NCI-H1092 (cell line): ENCODE data around the gene GRP.
"Not testable (repeated sequence)": the region's sequence is repeated elsewhere in the genome, so short reads cannot be mapped to it uniquely, and the experiment has no call there.

Experiments used
- DNase-seq: peaks from one replicate; lab custom pipeline; 2025; lab: John Stamatoyannopoulos, UW

Gene GRP

DNA sequence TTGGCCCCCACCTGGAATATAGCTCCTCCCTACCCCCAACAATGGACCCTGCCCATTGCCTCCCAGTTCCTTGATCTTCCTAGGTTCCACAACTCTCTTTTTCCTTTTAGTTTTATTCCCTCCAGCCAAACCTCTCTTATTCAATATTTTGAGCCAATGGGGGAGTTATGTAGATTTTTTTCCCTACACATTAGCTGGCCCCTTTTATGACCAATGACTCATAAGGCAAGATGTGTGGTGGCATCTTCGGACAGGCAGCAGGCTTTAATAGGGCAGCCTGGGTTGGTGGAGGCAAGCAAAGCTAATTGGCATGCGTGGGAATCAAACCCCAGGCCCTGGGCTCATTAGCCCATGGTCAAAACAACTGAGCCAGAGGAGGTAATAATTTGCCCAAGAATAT, 9.2 kb downstream of the GRP start:
- DNase-seq = no peak

DNA sequence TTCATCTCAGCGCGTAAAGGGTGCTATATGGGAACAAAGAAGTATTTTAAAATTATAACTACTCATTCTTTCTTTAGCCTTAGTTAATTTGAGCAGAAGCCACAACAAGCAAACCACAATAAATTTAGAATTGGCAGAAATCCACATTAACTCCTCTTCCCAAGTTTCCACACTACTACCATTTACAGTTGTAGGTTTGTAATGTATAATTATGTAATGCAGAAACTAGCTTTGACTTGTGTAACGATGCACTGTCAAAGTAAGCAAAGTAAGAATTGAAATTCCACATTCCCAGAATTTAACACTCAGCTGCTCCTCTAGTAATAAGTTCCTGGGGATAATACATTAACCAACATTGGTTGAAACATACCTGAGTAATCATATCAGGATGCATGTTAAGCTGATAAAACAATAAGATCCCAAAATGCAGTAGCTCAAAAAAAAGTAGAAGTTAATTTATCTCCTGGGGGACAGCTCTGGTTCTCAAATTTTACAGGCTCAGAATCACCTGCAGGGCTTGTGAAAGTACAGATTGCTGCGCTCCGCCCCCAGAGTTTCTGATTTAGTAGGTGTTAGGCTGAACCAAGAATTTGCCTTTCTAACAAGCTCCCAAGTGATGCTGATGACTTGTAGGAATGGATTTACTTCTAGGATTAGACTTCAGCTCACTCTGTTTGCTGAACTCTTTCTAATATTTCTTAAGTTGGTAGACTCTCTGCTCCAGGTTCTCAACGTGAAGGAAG, 9.9 kb downstream of the GRP start:
- DNase-seq = no peak

DNA sequence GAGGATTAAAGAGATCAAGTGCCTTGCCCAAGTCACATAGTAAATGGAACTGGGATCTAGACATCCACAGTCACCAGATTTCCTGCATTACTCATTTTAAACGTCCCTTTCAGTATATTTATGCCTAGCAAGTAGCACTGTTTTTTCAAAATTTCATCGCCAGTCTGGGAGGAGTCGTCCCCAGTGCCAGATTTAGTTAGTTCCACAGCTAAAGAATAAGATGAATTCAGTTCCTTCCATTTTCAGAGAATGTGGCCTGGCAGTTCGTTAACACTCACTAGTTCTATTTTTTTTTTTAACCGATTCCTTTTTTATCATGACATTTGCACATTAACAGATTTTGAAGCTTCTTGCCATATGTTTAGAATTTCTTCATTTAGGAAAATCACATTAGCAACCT, 11.2 kb downstream of the GRP start:
- DNase-seq = no peak

DNA sequence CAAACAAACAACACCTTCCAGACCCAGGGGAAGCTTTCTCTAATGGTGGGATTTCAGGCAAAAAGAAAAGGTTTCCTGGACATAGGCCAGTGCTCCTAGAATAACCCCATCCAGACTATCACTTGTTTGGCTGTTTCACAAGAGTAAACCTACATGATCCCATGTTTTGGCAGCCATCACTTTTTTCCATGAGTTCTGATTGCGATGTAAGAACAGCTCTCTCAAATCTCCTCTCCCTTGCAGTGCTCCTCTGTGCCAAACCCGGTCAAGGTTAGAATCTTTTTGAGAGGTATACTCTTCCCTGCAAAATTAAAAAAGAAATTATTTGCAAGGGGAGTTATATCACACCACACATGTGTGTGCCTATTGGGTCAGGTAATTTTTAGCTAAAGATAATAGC, 11.9 kb downstream of the GRP start:
- DNase-seq = no peak

DNA sequence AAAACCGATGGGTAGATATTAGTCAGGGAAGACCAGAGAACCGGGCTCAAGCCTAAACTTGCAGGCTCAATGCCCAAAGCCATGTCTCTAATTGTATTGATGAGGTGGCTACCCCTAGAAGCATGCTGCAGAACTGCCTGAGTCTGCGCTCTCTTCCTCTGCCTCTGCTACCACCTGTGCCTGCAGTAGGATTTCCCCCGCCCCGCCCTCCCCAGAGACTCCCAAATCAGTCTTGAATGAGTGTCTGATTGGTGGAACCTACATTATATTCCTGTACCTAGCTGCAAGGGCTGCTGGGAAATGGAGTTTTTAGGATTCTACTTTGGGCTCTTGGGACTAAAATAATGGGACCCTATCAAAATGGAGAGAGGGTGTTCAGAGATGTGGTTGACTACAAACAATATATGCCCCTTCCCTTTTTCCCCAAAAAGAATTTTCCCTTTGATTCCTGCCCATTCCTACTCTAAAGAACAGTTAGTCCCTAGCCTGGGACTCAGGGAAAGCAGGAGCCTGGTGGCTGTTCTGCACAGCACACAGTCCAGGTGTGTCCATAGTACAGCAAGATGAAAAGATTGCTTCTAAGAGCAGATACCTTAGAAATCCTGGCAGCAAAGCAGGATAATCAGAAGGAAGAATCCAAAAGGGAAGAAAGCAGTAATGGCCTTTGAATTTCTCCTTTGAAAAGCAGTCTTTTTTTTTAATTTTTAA, 12.5 kb downstream of the GRP start:
- no peak for DNase-seq

DNA sequence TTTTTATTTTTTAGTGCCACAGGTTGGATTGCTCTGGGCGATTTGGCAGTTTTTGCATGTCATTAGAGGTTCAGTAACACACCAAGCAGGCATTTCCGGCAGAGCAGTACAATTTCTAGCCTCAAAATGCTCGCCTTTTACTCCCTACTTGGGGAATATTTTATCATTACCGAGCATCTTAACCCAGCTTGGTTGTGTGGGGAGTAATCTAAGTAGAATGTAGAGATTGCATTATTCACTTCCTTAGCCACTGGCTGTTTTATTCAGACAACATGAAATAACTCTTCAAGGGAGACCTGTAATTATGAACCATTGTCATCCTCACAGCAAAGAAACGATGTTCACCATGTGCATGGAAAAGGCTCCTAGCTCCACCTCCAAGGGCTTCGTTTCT, 13.1 kb downstream of the GRP start:
- DNase-seq = no peak

DNA sequence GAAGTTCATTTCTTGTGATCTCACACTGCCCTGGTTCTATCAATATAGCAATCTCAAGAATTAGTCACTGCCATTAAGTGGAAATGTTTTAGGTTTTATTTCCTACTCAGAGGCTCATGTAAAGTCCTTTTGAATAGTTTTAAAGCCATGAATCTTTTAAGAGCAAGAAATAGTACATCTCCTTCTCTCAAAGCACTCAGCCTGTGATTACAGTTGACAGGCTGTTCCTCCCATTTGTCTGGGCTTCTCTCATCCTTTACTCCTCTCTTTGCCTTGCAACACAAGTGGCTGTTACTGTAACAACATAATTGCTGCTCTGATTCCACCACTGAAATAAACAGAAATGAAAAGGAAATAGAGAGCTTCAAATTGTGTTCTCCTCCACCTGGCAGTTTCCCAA, 18.4 kb downstream of the GRP start:
- DNase-seq = peak; percentile 24

DNA sequence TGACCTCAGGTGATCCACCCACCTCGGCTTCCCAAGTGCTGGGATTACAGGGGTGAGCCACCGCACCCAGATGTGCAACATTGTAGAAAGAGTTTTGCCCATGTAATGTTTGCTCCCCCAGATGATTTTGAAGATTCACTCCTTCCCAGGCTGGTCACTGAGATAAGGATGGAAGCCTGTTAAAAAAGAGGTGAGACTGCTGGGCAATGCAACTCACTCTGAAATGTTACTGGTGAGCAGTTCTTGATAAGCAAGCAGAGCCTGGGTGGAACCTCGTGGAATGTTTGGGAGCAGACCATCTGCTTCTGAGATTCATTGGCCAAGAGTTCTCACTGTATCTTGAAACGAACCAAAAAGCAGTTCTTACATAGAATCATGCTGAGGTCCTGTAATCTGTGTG, 19.7 kb downstream of the GRP start:
- no peak for DNase-seq

DNA sequence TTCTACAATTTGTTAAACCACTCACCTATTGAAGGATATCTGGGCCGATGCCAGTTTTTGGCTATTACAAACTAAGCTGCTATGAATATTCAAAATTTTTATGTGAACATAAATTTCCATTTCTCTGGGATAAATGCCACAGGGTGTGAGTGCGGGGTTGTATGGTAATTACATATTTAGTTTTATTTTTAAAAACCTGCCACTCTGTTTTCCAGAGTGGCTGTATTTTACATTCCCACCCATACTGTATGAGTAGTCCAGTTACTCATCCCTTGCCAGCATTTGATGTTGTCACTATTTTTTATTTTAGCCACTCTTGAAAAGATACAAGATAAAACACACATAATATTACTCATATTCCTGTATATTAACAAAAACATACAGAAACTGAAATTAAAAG, 22.9 kb downstream of the GRP start:
- no peak for DNase-seq

DNA sequence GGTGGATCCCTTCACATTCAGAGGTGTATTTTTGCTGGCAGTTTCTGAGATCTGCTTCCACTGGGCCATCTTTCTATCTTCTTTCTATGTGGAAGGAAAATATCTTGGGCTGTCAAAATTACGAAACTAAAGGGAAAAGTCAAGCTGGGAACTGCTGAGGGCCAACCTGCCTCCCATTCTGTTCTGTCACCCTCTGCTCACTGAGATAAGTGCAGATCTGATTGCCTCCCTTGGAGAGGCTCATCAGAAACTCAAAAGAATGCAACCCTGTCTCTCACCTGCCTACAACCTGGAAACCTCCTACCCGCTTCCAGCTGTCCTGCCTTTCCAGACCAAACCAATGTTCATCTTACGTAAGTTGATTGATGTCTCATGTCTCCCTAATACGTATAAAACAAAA, 26.8 kb downstream of the GRP start:
- DNase-seq = no peak

DNA sequence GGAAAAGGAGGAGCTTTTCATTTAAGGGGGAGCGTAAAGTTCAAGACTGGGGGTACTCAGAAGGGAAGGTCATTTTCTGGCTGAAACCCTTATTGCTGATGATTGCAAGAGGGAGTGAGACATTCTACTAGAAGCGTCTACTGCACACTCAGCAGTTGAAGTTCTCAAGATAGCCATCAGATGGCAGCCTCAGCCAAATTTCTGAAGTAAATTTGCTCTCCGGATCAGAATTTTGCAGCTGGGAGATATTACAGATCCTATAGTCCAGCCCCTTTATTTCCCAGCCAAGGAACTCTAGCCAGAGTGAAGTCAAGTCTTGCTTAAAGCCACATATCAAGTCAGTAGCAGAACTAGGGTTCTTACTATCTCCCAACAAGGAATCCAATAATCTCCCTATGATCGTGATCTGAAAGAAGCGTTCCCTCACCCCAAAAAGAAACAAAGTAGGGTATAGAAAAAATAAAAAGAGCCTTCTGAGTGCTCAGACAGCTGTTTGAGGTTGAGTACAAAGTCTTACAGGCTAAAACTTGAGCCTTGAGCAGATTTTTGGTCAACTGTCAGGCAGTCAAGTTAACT, 29.3 kb downstream of the GRP start:
- peak; percentile 81 for DNase-seq

DNA sequence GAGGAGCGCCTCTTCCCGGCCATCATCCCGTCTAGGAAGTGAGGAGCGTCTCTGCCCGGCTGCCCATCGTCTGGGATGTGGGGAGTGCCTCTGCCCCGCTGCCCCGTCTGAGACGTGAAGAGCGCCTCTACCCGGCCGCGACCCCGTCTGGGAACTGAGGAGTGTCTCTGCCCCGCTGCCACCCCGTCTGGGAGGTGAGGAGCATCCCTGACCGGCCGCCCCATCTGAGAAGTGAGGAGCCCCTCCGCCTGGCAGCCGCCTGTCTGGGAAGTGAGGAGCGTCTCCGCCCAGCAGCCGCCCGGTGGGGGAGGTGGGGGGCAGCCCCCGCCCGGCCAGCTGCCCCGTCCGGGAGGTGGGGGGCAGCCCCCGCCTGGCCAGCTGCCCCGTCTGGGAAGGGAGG, 35.5 kb downstream of the GRP start:
- DNase-seq = not testable (repeated sequence)

DNA sequence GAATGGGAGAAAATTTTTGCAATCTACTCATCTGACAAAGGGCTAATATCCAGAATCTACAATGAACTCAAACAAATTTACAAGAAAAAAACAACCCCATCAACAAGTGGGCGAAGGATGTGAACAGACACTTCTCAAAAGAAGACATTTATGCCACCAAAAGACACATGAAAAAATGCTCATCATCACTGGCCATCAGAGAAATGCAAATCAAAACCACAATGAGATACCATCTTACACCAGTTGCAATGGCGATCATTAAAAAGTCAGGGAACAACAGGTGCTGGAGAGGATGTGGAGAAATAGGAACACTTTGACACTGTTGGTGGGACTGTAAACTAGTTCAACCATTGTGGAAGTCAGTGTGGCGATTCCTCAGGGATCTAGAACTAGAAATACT, 41.9 kb downstream of the GRP start:
- DNase-seq = not testable (repeated sequence)

DNA sequence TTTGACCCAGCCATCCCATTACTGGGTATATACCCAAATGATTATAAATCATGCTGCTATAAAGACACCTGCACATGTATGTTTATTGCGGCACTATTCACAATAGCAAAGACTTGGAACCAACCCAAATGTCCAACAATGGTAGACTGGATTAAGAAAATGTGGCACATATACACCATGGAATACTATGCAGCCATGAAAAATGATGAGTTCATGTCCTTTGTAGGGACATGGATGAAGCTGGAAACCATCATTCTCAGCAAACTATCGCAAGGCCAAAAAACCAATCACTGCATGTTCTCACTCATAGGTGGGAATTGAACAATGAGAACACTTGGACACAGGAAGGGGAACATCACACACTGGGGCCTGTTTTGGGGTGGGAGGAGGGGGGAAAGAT, 42.3 kb downstream of the GRP start:
- not testable (repeated sequence) for DNase-seq

DNA sequence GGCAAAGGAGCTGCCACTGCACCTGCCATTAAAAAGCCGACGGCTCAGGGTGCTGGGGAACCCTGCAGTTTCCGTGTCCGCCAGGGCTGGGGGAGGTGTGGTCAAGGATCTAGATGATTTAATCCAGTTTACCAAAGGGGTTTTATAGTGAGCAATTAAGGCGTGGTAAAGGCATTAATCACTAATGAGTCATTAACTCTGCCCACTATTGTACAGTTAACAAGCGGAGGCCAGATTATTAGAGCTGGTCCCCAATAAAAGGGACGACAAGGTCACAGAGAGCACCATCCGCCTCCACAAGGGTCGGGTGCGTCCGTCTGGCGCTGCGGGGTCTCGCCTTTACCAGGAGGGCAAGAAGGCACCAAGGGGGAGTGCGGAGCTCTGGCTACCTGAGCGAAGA, 43.7 kb downstream of the GRP start:
- no peak for DNase-seq

DNA sequence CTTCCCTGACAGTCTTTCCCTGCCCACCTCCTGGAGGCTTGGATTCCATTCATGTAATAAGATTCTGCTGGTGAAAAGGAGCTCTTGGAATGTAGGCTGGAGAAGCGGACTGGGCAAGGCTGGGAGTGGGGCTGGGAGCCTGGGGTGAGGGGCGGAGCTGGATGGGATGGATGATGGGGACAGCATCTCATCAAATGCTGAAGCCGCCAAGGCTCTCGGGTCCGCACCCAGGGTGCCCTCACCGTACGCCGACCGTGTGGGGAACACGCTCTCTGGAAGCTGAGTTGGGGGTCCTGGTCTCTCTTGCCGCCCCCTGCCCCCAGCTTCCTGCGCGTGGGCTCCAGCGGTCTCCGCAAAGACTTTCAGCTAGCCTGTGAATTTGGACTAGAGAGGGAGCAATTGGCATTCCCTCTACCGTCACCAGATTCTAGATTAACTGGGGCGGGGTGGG, 44.2 kb downstream of the GRP start:
- DNase-seq = no peak

DNA sequence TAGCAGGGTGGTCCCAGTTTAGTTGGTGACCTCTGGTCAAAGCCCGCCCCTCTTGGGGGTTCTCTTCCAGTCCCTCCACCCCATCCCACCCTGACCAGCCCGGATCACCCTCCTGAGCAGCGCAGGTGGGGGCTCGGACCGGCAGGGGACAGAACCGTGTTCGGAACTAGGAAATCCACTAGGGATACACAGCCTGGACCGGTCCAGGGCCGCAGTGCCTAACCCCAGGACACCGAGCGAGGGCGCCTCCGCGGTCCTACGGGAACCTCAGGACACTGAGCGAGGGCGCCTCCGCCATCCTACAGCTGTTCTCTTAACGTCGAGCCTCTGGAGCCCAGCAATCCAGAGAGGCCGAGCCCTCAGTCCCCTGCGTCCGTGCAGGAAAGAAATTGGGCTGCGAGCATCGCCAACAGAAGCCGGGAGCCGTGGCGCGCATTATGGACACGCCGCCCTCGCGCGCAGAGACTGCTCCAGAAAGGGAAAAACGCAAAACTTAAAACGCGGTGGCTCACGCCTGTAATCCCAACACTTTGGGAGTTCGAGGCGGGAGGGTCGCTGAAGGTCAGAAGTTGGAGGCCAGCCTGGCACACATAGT, 44.8 kb downstream of the GRP start:
- no peak for DNase-seq

DNA sequence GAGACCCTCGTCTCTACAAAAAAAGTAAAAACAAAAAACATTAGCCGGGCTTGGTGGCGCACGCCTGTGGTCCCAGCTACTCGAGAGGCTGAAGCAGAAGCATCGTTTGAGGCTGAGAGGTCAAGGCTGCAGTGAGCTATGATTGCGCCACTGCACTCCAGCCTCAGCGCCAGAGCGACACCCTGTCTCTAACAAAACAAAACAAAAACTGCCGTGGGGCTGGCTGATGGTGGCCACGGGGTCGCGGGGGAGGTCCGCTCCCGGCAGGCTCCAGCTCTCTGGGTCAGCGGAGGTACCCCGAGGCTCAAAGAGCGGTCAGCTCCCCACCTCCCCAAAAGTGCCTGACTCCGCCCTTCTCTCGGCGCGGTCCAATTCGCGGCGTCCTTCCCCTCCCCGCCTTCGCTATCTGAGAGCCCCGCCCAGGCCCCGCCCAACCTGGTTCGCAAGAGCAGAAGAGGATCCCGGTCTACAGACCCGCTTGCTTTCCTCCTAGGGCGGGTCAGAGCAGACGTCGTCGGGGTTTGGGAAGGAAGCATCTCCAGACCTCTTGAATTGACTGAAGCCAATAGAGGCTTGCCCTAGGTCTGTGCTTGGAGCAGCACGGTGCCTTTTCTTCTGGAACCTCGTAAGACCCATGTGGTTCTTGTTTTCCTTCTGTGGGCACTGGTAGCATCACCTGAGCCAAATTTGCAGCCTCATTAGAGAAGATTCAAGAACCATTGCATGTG, 45.5 kb downstream of the GRP start:
- peak; percentile 58 for DNase-seq

DNA sequence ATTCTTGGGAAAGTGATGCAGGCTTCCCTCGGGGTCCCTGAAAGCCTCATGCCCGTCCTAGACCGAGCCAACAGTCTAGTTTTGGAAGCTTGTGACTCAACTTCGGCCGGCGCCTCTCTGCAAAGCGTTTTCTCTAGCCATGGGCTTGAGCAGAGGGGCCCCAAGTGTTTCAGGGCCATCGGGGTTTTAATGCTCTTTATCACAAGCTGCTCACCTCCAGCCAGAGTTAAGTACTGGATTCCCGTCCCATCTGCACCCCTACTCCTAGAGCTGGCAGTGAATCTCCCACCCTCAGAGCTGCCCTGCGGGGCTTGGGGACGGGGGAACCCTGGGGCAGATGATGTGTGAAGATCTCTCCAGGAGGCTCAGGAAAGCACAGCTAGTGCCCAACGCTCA, 46.0 kb downstream of the GRP start:
- DNase-seq = no peak

DNA sequence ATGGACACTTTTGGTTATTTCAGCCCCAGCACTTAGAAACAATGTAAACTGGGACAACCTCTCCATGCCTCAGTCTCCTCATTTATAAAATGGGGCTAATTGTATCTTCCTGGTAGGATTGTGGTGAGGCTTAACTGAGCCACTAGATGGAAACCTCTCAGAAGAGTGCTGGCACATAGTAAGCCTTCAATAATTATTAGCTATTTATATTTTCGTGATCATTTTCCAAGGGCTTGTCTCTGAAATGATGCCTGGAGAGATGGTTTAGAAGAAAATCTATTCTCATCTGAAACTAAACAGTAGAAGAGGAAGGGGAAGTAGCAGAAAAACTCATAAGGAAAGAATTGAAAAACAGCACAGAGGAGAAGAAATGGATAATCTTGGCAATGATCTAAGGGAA, 46.5 kb downstream of the GRP start:
- no peak for DNase-seq

DNA sequence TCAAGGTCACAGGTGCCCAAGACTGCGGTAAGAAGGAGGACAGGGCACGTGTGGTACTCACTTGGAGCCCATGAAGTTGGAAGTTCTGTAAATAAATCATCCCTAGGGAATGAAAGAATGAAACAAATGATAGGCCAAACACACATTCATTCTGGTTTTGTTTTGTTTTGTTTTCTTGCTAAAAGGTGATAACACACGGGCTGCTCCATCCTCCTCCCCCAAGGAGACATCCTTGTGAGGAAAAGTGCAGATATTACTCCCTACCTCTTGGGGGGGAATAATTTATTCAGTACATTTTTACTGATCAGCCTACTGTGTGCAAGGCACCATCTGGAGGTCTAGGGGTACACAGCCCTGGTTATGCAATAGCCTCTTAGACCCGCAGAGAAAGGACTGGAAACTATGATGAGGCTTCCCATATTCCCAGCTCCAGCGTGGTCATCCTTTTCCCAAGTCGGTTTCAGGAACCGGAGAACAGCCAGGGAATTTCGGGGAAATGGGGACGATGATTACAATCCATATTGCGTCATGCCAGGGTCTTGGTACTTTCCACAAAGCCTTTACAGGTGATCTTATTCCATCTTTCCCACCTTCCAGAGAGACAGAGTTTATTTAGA, 47.0 kb downstream of the GRP start:
- DNase-seq = no peak
